ENCODE results near the gene OR2B2. TPM values are rescaled to one million over a fixed set of nuclear protein-coding genes. Genes with fewer than 3 reads are reported as not detected.

Gene OR2B2
- total RNA-seq, 2 donors from 2014 or later = not detected

DNA sequence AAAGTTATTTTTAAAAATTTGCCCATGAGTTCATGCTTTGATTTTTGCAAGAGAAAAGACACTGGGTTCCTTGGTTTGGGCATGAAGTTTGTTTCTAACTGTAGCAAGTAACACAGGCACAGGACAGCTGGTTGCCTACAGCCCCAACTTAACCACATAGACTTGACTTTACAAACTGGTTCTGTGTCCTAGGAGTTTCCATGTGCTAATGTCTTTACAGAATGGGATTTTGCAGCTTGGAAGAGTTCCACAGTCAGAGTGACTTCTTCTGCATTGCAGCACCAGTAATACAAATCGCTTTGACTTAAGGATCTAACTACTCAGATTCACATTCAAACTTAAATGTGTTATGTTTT lies 44.3 kb downstream of the OR2B2 start:
- Histone ChIP-seq H3K4me3 (no peak overlapping the region), H3K27ac (no peak overlapping the region), H3K4me1 (peaks cover 43% of the 10 kb centered on the region), H3K36me3 (replicated peaks in 1 of 2; ENCODE audit: insufficient read depth in 1 of 2, low read depth in 2 of 2) (no peaks in the 10 kb centered on the region), H3K27me3 (peaks cover 0 to 17% of the 10 kb centered on the region in 2 donors), H3K9me3 (no peaks in the 10 kb centered on the region)
- TF ChIP-seq, protein P1, sequence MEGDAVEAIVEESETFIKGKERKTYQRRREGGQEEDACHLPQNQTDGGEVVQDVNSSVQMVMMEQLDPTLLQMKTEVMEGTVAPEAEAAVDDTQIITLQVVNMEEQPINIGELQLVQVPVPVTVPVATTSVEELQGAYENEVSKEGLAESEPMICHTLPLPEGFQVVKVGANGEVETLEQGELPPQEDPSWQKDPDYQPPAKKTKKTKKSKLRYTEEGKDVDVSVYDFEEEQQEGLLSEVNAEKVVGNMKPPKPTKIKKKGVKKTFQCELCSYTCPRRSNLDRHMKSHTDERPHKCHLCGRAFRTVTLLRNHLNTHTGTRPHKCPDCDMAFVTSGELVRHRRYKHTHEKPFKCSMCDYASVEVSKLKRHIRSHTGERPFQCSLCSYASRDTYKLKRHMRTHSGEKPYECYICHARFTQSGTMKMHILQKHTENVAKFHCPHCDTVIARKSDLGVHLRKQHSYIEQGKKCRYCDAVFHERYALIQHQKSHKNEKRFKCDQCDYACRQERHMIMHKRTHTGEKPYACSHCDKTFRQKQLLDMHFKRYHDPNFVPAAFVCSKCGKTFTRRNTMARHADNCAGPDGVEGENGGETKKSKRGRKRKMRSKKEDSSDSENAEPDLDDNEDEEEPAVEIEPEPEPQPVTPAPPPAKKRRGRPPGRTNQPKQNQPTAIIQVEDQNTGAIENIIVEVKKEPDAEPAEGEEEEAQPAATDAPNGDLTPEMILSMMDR (IDR thresholded peaks at IDR 0.05) = no peak
- no peak for TF ChIP-seq POLR2A (IDR thresholded peaks at IDR 0.05)
- DNase-seq (no peak), ATAC-seq (no peak)
- intact Hi-C loops (cut with DNase I) = no loop called here
- 90 to 91% methylated on average over 1 of the region's 1 CpG for WGBS, 2 donors

GRCh38 chr6:27867051-27867944 lies 44.9 kb downstream of the OR2B2 start:
- intact Hi-C loops (cut with DNase I) = no loop called here
- Histone ChIP-seq H3K27ac (peak overlapping the region in 1 of 4 donors; percentile 1), H3K9me3 (no peaks in the 10 kb centered on the region), H3K4me1 (peaks cover 42% of the 10 kb centered on the region), H3K4me3 (no peak overlapping the region), H3K27me3 (peaks cover 0 to 17% of the 10 kb centered on the region in 2 donors), H3K36me3 (replicated peaks in 1 of 2; ENCODE audit: insufficient read depth in 1 of 2, low read depth in 2 of 2) (no peaks in the 10 kb centered on the region)
- DNase-seq = peak in 3 of 4 donors; percentile 27 to 57 (median 47)
- 6 to 12% methylated on average over 42 to 45 of the region's 45 CpGs for WGBS, 2 donors
- peak in 2 of 3 donors; percentile 39 to 76 for TF ChIP-seq POLR2A (IDR thresholded peaks at IDR 0.05)
- TF ChIP-seq, protein P1 (IDR thresholded peaks at IDR 0.05) = no peak
- no peak for ATAC-seq

DNA sequence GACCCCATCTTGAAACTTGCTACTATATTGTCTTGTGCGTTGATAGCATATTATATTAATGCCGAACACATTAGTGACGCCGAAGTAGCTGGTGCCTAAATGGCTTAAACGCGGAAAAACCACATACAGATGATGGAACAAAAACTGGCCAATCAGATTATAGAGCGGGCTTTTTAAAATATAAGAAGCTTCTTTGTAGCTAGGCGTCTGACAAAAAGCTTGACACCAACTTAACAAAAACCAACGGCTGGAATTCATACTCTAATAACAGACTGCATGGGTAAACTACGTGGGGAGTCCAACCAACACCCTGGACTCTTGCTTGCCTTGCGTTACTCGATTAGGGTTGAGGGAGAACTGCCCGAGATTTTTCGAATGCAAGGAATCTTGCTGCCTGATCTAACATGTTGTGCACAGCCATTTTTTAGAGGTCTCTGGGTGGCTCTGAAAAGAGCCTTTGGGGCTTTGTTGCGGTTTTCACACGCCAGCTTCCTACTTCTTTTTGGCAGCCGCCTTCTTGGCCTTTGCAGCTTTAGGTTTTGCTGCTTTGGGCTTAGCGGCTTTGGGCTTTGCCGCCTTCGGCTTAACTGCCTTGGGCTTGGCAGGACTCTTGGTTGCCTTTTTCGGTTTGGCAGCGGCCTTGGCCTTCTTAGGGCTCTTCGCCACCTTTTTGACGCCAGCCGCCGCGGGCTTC lies 45.7 kb downstream of the OR2B2 start:
- TF ChIP-seq POLR2A (IDR thresholded peaks at IDR 0.05) = no peak
- TF ChIP-seq, protein P1 (IDR thresholded peaks at IDR 0.05) = no peak
- Histone ChIP-seq H3K36me3 (replicated peaks in 1 of 2; ENCODE audit: insufficient read depth in 1 of 2, low read depth in 2 of 2) (no peaks in the 10 kb centered on the region), H3K4me1 (peaks cover 35% of the 10 kb centered on the region), H3K9me3 (no peaks in the 10 kb centered on the region), H3K4me3 (no peak overlapping the region), H3K27me3 (peaks cover 0 to 17% of the 10 kb centered on the region in 2 donors), H3K27ac (peak overlapping the region in 1 of 4 donors; percentile 1)
- DNase-seq = no peak
- intact Hi-C loops (cut with DNase I) = no loop called here
- WGBS, 2 donors = 9 to 16% methylated on average over 27 of the region's 27 CpGs
- ATAC-seq = no peak

- H3K36me3 ChIP-seq (replicated peaks in 1 of 2; ENCODE audit: insufficient read depth in 1 of 2, low read depth in 2 of 2) = no peaks in the 10 kb centered on the region
- H3K27ac ChIP-seq = no peak overlapping the region
- intact Hi-C loops (cut with DNase I) = no loop called here
- H3K9me3 ChIP-seq = no peaks in the 10 kb centered on the region
- WGBS, 2 donors = 2 to 5% methylated on average over 17 of the region's 17 CpGs
- peaks cover 0 to 17% of the 10 kb centered on the region in 2 donors for H3K27me3 ChIP-seq
- no peak overlapping the region for H3K4me3 ChIP-seq
- ATAC-seq = no peak
- peaks cover 35% of the 10 kb centered on the region for H3K4me1 ChIP-seq
- DNase-seq = peak in 1 of 4 donors; percentile 7
- TF ChIP-seq POLR2A (IDR thresholded peaks at IDR 0.05) = no peak
- TF ChIP-seq, protein P1 (IDR thresholded peaks at IDR 0.05) = no peak
These were observed 46.3 kb downstream of the OR2B2 start for GRCh38 chr6:27865850-27866356.

Data from body of pancreas (tissue), 4 donors.